Activated T-helper 1 cell treated with anti-CD3 and anti-CD28 coated beads, Interleukin-2, amount 50 U/mL, for 16 hours (primary cell): Measurements from ENCODE around the gene ARHGAP18.

Source experiments
- DNase-seq, 2 donors: peaks; one replicate each; pipeline ENCODE4 v3.0.0-alpha.2; 2020; ENCODE audit warnings: low read depth in 1 of 2, low spot score in 1 of 2

Gene ARHGAP18

DNA sequence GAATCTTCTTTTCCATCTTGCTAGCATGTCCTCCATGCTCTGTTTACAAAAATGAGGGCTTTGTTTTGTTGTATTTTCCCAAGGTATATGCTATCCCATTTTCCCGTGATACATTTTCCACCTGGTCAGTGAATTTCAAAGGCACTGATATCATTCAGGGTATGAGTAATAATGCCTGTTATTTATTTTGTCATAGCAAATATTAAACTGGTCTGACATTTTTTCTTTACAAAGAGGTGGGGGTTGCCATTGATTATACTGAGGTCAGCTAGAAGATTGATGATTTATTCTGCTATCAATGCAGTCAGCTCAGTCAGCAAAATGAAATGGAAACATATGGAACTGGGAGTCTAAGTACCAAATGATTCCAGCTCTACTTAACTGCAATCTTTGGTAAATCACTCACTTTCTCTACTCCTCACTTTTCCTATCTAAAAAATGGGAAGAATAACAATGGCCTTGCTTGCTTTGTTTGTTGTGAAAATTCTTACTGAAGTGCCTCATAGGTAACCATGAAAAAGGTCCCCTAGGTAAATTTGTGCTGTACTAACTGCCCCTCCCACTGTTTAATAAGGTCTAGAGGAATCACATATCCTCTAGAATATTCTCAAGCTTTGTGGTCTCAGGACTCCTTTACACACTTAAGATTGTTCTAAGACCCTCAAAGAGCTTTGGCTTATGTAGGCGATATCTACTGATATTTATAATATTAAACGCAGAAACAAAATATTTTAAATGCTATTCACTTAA, 64.0 kb downstream of the ARHGAP18 start:
- DNase-seq: no peak

DNA sequence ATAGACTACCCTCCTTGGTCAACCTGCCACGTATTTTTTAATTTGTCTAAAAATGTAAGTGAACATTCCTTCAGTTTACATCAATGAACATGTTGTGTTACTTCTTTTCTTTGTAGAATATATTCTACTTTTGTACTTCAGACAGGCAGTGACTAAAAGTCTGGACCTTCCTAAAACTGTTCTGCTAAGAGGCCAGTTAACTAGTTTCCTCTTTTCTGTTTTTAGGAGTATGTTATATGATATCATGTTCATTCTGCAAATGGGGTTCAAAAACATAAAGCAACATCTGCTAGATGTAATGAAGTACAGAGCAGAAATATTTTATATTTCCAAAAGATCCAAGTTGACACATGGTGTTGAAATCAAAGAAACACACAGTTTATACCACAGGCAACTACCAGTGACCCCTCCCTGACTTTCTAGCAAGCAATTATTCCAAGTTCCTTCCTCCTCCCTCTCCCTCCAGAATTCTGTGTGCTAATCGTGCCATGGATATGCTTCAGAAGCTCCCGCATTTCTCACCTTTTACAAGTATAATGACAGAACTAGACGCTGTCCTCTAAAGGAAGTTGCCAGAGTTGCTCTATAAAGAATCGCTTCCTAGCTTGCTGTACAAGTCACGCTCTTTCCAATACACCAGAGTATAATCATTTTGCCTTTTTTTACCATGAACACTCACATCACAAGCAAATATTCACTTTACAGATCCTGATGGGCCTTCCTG, 64.7 kb downstream of the ARHGAP18 start:
- DNase-seq: no peak

DNA sequence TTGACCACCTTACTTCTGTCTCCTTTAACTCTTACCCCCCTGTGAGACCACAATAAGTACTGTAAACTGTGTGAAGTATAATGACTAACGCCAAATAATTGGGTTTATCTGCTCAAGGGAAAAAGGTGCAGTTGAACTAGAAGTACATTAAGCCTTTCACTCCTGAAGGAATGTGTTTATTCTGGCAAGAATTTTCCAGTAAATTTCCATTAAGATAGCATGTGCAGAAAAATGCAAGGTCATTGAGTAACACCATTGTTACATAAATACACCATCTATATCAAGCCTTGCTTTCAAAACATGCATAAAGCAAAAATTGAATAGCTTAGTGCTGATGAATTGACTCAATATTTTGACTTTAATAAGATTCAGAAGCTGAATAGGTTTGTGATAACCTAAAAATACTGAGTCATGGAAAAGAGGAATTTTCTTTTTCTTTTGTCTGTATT, 65.4 kb downstream of the ARHGAP18 start:
- no peak for DNase-seq

DNA sequence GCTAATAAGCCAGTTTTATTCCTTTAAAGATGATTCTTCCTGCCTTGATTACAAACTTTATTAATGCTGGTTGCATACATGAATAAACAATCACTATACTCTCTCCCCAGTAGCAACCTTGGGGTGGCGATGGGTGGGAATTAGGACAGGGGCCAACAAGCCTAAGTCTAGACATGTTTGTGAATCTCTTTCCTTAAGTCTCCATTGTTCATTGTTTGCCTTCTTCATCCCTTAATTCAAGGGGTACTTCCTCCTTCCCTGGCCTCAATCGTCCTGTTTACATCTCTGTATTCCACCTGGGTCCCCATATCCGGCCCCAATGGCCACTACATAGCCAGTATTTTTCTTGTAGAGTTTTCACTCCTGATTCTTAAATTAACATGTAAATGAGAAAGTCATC, 66.0 kb downstream of the ARHGAP18 start:
- DNase-seq: no peak

DNA sequence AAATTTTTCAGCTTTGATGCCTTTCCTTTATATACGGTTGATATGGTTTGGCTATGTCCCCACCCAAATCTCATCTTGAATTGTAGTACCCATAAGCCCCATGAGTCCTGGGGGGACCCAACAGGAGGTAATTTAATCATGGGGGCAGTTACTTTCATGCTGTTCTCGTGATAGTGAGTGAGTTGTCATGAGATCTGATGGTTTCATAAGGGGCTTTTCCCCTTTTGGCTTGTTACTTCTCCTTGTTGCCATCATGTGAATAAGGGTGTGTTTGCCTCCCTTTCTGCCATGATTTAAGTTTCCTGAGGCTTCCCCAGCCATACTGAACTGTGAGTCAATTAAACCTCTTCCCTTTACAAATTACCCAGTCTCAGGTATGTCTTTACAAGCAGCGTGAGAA, 66.8 kb downstream of the ARHGAP18 start:
- no peak for DNase-seq

DNA sequence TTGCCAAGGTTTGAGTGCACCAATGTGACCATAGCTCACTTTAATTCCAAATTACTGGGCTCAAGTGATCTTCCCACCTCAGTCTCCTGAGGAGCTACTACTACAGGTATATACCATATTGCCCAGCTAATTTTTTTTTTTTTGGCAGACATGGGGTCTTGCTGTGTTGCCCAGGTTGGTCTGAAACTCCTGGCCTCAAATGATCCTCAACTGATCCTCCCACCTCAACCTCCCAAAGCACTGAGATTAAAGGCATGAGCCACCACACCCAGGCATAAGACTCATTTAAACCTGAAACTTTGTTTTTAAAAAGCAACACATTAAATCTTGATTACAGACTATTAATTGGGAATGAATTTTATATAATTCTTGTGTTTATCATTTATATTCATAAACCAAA, 67.7 kb downstream of the ARHGAP18 start:
- DNase-seq: no peak

DNA sequence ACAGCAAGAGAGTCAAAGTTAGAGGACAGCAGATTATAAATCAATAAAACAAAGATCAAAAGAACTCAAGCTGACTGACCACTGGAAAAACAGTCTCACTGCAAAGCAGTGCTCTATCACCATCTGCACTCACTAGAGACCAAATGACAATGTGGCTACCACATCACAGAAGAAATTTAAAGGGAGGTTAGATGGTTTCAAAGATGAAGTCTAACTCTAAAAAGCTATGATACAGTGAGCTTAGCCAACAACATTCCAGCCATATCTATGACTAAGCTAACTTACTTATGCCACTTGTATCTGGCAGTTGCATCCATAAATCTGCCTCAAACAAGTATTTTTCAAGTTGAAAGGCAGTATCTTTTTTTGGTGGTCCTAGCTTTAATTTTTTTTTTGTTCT, 68.6 kb downstream of the ARHGAP18 start:
- no peak for DNase-seq

DNA sequence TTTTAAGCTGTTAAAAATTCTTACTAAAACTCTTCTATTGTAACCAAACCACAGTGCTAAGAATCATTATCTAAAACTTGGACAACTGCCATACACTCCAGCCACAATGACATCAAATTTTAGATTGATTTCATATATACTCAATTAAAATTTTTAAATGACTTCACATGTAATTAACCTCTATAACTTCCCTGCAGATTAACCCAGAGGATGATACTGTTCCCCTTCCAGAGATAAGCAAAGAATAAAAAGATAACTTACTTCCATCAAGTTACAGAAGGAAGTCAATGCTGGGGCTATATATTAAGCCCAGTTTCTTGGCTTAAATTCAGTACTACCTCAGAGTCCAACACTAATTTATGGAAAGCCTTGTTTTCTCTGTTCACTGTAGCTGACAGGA, 71.3 kb downstream of the ARHGAP18 start:
- no peak for DNase-seq

DNA sequence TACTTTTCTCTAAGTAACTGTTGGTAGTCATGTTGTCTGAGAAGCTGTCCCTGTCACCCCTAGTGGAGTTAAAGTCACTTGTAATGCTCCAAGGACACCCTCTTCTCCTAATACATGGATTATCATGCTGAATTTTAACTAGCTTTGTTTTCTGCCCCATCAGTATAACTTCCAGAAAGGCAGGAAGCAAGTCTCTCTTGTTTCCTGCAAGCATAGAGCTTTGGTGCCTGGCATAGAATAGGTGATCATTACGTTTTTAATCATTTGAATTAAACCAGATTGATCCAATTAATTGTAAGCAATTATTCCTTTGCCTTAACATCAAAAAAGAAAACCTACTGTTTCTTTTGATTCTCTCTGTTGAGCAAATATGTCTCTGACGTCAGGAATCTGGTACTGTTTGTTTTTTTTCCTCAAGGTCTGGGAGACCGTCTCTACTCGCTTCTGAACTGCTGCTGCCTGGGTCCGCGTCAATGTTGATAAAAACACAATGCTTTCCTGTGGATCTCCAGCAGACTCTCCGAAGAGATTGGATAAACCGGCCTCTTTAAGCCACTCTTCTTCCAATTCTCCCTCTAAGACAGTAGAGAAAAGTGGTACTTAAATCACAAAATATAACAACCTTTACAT, 71.8 kb downstream of the ARHGAP18 start:
- DNase-seq: no peak

DNA sequence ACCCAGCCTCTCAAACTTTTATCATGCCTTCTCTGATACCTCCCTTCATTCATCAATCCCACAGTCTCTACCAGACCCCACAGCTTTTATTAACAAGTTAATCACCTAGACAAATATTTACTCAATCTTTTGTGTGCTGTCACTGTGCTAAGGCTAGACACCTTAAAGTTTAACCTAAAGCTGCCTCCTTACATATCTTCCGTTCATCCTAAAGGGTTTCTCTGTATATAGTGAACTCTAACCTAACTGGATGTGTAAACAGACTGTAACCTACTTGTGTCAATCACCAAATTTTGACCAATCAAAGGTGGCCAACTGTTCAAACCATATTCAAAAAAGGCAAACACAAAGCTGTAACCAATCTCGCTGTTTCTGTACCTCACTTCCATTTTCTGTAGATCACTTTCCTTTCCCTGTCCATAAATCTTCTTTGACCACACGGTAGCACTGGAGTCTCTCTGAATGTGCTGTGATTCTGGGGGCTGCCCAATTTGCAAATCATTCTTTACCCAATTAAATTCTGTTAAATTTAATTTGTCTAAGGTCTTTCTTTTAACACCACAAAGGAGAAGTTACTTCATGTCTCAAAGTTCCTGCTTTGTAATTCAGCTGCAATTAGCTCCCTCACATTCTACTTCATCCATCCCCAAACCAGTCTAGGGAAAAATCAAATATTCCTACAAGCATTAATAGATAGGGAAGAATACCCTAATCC, 72.5 kb downstream of the ARHGAP18 start:
- DNase-seq: no peak

DNA sequence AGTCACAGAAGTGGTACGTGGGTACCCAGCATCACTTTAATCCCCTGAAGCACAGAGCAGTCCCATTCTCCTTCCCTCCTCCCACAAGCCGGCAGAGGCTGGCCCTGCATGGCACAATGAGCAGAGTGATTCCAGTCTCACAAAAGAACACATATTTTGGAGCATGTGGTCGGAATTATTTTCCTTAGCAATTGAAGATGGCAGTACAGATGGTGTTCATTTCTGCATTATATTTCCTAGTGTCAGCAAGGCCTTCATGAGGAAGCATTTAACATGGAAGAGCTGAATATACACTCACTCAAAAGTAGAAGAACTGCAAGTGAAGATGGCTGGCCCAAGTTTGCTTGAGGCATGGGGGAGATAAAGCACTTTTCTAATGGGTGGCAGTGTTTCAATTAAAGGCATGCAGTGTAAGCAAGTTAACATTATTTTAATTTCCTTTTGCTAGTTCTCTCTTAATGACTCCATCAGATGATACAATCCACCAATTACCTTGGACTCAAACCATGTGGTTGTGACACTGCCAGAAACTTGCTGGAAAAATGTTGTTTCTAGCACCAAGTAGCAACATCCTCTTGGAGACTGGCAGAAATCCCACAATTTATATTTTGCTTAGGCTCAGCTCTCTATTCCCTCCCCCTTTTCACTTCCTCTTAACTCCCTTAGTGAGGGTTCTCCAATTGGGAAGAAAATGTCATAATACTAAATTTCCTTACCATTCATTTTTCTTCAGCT, 74.4 kb downstream of the ARHGAP18 start:
- no peak for DNase-seq

DNA sequence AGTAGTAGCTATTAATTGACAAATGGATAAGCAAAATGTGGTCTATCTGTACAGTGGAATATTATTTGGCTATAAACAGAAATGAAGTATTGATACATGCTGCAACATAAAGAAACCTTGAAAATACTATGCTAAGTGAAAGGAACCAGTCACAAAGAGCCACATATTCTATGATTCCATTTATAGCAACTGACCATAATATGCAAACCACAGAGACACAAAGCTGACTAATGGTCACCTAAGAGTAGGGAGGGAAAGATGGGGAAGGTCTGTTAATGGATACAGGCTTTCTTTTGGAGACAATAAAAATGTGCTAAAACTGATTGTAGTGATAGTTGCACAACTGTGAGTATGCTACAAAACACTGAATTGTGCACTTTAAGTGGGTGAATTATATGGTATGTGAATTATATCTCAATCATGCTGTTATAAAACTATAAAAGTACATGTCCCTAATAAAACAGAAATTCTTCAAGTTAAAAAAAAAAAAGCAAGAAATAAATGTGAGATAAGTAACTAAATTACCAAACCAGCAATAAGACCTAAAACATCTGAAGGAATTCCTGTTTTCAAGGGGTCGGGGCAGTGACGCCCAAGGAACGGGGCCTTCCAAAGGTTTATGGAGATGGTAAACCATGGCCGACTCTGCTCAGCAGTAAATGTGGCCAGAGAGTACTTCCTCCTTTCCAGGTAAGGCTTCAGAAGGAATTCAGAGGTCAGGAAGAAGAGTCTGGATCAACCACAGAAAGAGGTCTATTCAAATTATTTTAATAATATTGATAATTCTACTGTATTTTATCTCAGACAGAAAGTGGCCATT, 75.4 kb downstream of the ARHGAP18 start:
- DNase-seq: no peak

DNA sequence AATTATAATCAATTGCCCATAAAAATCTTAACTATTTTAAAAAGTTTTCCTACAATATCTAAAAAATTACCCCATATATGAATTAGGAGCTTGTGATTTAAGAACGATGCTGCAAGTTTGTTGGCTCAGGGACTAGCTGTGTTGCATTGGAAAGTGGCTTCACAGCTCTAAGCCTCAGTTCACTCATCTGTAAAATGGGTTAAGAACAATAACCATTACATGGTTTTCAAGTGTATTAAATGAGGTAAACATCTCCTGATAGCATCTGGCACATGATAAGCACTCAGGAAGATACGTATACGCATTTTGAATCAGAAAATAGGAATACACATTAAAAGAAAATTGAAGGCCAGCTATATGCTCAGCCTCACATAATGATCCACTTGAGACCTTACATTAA, 76.4 kb downstream of the ARHGAP18 start:
- no peak for DNase-seq

DNA sequence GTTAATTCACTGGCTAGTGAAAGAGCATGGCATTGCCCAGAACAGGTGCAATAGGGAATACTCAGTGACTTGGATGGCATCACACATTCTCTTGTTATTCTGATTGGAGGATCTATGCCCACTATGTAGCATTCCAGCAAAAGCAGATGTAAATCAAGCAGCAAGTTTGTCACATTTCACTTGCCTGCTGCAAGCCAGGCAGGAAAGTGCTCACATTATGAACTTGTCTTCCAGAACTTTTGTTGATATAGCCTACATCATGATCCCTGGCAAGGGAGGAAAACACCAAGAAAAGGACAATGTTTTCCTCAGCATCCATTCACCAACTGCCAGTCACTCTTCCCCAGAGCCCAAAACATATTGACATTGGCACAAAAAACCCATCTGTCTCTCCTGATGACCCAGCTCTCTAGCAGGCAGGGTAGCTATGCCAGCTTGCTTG, 77.8 kb downstream of the ARHGAP18 start:
- DNase-seq: no peak

DNA sequence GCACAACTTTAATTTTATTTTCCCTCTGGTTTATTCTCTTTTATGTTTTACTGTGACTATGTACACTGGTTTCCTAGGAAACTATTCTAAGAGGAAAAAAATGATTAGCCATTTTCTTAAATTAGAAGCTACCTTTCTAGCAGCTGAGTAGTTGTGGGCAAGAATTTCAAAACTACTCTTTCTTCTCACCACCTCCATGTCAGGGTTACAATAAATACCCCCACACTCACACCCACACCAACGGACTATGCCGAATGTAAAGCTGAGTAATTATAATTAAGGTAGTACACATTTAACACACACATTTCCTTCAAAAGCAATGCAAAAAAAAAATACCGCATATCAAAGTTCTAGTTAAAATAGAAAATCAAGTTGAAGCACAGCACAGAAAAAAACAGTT, 78.9 kb downstream of the ARHGAP18 start:
- no peak for DNase-seq

DNA sequence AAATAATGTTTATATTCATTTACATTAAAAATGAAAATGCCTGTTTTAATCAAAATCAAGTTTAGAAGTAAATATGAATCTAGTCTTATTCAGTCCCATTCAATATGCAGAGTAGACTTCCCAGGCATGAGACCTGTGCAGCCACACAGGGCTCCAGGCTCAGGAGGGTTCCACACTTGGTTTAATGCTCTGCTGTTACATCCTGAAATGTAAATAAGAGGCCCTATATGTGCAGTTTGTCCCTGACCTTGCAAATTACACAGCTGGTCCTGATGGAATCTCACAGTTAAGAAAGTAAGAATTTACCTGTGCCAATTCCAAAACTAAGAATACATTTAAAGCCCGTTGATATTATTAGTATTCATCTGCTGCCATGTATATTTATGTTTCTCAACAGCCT, 79.4 kb downstream of the ARHGAP18 start:
- no peak for DNase-seq

DNA sequence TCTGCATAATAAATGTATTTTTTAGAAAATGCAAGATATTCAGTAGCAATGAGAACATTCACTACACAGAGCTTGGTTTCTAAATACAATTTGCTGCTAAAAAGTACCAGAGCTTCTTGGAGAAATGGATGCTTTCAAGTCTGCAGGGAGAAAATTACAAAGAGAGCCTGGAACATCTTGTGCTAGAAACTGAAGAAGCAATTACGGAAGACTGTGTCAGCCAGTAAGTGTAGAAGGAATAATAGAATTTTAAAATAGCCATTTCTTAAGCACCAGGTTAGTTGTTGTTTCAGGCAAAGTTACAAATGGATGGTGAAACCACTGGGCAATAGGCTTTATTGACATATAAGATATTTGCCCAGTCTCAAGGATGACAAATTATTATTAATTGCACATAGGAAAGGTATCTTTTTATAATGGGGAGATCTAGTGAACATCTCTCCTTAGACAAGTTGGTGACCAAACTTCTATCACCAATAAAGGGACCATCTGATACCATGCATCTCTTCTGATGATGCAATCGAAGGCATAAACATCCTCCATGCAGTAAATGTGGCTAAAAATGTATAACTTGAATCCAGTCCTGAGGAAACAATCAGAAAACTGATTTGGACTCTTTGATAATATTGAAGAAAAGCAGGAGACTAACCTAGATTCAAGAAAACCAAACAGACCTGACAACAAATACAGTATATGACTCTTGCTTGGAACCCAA, 81.7 kb downstream of the ARHGAP18 start:
- DNase-seq: no peak

DNA sequence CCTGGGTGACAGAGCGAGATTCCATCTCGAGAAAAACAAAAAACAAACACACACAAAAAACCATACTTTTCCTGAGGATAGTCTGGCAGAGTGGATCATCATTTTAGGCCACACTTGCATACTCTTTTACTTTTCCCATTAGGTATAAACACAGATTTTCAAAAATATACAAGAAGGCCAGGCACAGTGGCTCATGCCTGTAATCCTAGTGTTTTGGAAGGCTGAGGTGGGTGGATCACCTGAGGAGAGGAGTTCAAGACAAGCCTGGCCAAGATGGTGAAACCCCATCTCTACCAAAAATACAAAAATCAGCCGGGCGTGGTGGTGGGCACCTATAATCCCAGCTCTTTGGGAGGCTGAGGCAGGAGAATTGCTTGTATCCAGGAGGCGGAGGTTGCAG, 85.5 kb downstream of the ARHGAP18 start:
- no peak for DNase-seq

DNA sequence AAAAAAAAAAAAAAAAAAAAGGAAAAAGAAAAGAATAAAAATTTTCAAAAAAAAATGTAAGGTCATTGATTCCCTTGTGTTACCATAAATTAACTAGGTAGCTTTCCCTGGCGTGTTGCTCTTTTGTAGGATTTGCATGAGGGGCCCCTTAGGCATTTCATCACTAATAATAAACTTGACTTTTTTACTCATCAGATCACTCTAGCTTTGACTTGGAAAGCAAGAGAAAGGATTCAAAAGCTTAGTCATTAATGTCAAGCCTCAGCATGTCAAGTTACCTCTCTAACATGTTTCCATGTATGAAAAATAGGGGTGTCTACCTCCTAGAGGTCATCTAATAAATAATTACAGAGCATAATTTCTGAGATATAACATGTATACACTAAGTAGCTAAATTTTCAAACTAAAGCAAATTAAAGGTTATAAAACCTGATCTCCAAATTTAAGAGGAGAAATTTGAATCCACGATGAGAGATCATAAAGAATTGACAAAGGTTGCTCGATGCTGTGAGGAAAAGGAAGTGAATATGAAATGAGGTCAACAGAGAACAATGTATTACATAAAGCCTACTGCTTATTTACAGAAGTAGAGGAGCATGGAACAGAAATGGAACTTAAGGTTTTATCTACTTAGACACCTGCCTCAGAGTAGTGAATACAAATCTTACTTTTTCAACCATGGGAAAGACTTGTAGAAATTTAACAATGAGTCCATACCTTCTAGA, 86.8 kb downstream of the ARHGAP18 start:
- no peak for DNase-seq
